Neural progenitor cell (in vitro differentiated cells): ENCODE data around the gene P2RY6. TPM values are rescaled to one million over a fixed set of nuclear protein-coding genes. Genes with fewer than 3 reads are reported as not detected.
A peak's percentile ranks its signal among the peaks of the same experiment; 100 is the strongest.

Experiments used
- DNase-seq: peaks from one replicate; pipeline ENCODE4 v3.0.0-alpha.2; 2016; ENCODE audit warnings: low spot score
- H2AFZ ChIP-seq: fragments of 200-600 bp; sonication (generic); replicated peaks from 2 replicates; pipeline ENCODE4 v1.6.1; 2016; ENCODE audit warnings: antibody characterized with exemption
- H3F3A ChIP-seq: fragments of 200-600 bp; sonication (generic); 2 replicates; pipeline ENCODE4 v1.6.1; 2016; ENCODE audit warnings: antibody characterized with exemption, low read depth
- H3K27ac ChIP-seq: fragments of 200-600 bp; sonication (generic); 2 replicates; pipeline ENCODE4 v1.5.1; 2016; ENCODE audit warnings: mild to moderate bottlenecking
- H3K27me3 ChIP-seq: fragments of 200-600 bp; sonication (generic); 2 replicates; pipeline ENCODE4 v1.6.1; 2016; ENCODE audit warnings: mild to moderate bottlenecking, moderate library complexity
- H3K36me3 ChIP-seq: fragments of 200-600 bp; sonication (generic); 2 replicates; pipeline ENCODE4 v1.5.1; 2016
- H3K4me1 ChIP-seq: fragments of 200-600 bp; sonication (generic); 2 replicates; pipeline ENCODE4 v1.6.1; 2016; ENCODE audit warnings: mixed run types
- H3K4me2 ChIP-seq: fragments of 200-600 bp; sonication (generic); 2 replicates; pipeline ENCODE4 v1.6.1; 2016
- H3K4me3 ChIP-seq: fragments of 200-600 bp; sonication (generic); 2 replicates; pipeline ENCODE4 v1.5.1; 2016
- H3K79me2 ChIP-seq: fragments of 200-600 bp; sonication (generic); 2 replicates; pipeline ENCODE4 v1.6.1; 2016; ENCODE audit warnings: low read depth
- H3K9ac ChIP-seq: fragments of 200-600 bp; sonication (generic); 2 replicates; pipeline ENCODE4 v1.6.1; 2016
- H3K9me3 ChIP-seq: fragments of 200-600 bp; sonication (generic); 2 replicates; pipeline ENCODE4 v1.5.1; 2016; ENCODE audit warnings: low read depth
- H4K20me1 ChIP-seq: fragments of 200-600 bp; sonication (generic); 2 replicates; pipeline ENCODE4 v1.6.1; 2016; ENCODE audit warnings: low read depth
- H3K27ac Mint-ChIP-seq: 3 replicates; pipeline ENCODE4 v1.8.0; 2021; ENCODE audit warnings: mixed read lengths
- H3K27me3 Mint-ChIP-seq: 2 replicates; pipeline ENCODE4 v1.8.0; 2022; ENCODE audit warnings: low read depth, mild to moderate bottlenecking, inconsistent platforms, moderate library complexity, mixed read lengths; ENCODE audit not compliant: insufficient read depth
- H3K36me3 Mint-ChIP-seq: 3 replicates; pipeline ENCODE4 v1.8.0; 2021; ENCODE audit warnings: mixed read lengths
- H3K4me1 Mint-ChIP-seq: 3 replicates; pipeline ENCODE4 v1.8.0; 2021; ENCODE audit warnings: mixed read lengths
- H3K4me3 Mint-ChIP-seq: 3 replicates; pipeline ENCODE4 v1.8.0; 2021; ENCODE audit warnings: mild to moderate bottlenecking, moderate library complexity, mixed read lengths
- H3K9me3 Mint-ChIP-seq: 3 replicates; pipeline ENCODE4 v1.8.0; 2020; ENCODE audit warnings: mixed read lengths
- CTCF ChIP-seq: fragments of 200-600 bp; sonication (generic); IDR thresholded peaks from 2 replicates; pipeline ENCODE4 v1.5.1; 2017; ENCODE audit warnings: antibody characterized with exemption, mild to moderate bottlenecking
- EZH2 ChIP-seq: fragments of 200-600 bp; sonication (generic); IDR thresholded peaks from 2 replicates; pipeline ENCODE4 v1.6.1; 2017; ENCODE audit warnings: antibody characterized with exemption, mild to moderate bottlenecking, moderate library complexity
- EZH2phosphoT487 ChIP-seq: fragments of 200-600 bp; sonication (generic); IDR thresholded peaks from 2 replicates; pipeline ENCODE4 v1.6.1; 2017; ENCODE audit warnings: antibody characterized with exemption
- total RNA-seq: library from RNA; depleted of rRNA; stranded (reverse); fragments of >200 nt; gene quantifications from 2 replicates; pipeline ENCODE4 v1.2.3, GENCODE V29; 2015; ENCODE audit warnings: low replicate concordance

Gene P2RY6
- total RNA-seq, 1 donor from 2014 or later, result not detected

GRCh38 chr11:73290536-73290935, 18.4 kb downstream of the P2RY6 start:
- no peak for TF ChIP-seq EZH2phosphoT487
- TF ChIP-seq CTCF, result no peak
- no peak for TF ChIP-seq EZH2
- no peak for DNase-seq
- Histone ChIP-seq H3K4me3 (no peak overlapping the region), H3K36me3 (no peaks in the 10 kb centered on the region), H3K9me3 (no peaks in the 10 kb centered on the region), H4K20me1 (no peaks in the 10 kb centered on the region), H3K79me2 (no peaks in the 10 kb centered on the region), H3F3A (no peaks in the 10 kb centered on the region), H2AFZ (no peak overlapping the region), H3K4me1 (peaks cover 13% of the 10 kb centered on the region), H3K9ac (no peak overlapping the region), H3K4me2 (no peak overlapping the region), H3K27ac (no peak overlapping the region), H3K27me3 (peaks cover 14% of the 10 kb centered on the region)
- H3K36me3 Mint-ChIP-seq, result no peaks in the 10 kb centered on the region
- H3K4me1 Mint-ChIP-seq, result peaks cover 38% of the 10 kb centered on the region
- H3K4me3 Mint-ChIP-seq, result no peak overlapping the region
- H3K9me3 Mint-ChIP-seq, result no peaks in the 10 kb centered on the region
- H3K27me3 Mint-ChIP-seq, result peaks cover 20% of the 10 kb centered on the region
- H3K27ac Mint-ChIP-seq, result no peak overlapping the region

- Histone ChIP-seq H3K4me3 (no peak overlapping the region), H3K4me1 (peaks cover 13% of the 10 kb centered on the region), H2AFZ (no peak overlapping the region), H3K4me2 (no peak overlapping the region), H3K9ac (no peak overlapping the region), H3K9me3 (no peaks in the 10 kb centered on the region), H3K36me3 (no peaks in the 10 kb centered on the region), H3F3A (no peaks in the 10 kb centered on the region), H3K27me3 (peaks cover 14% of the 10 kb centered on the region), H3K79me2 (no peaks in the 10 kb centered on the region), H3K27ac (no peak overlapping the region), H4K20me1 (no peaks in the 10 kb centered on the region)
- peaks cover 37% of the 10 kb centered on the region for H3K4me1 Mint-ChIP-seq
- no peak for DNase-seq
- H3K27ac Mint-ChIP-seq, result no peak overlapping the region
- no peaks in the 10 kb centered on the region for H3K36me3 Mint-ChIP-seq
- no peaks in the 10 kb centered on the region for H3K9me3 Mint-ChIP-seq
- peaks cover 20% of the 10 kb centered on the region for H3K27me3 Mint-ChIP-seq
- no peak overlapping the region for H3K4me3 Mint-ChIP-seq
- TF ChIP-seq CTCF (no peak), EZH2phosphoT487 (no peak)
These were observed 19.1 kb downstream of the P2RY6 start for GRCh38 chr11:73291196-73291595.

- Mint-ChIP-seq H3K4me3 (peak overlapping the region; percentile 2), H3K27me3 (peaks cover 20% of the 10 kb centered on the region), H3K36me3 (no peaks in the 10 kb centered on the region), H3K9me3 (no peaks in the 10 kb centered on the region), H3K27ac (peak overlapping the region; percentile 48), H3K4me1 (peaks cover 32% of the 10 kb centered on the region)
- Histone ChIP-seq H3K9me3 (no peaks in the 10 kb centered on the region), H4K20me1 (no peaks in the 10 kb centered on the region), H3K9ac (no peak overlapping the region), H3K27ac (no peak overlapping the region), H3K4me2 (peak overlapping the region; percentile 18), H3K4me3 (no peak overlapping the region), H3K79me2 (no peaks in the 10 kb centered on the region), H3K36me3 (no peaks in the 10 kb centered on the region), H3K4me1 (peaks cover 13% of the 10 kb centered on the region), H3K27me3 (peaks cover 14% of the 10 kb centered on the region), H3F3A (no peaks in the 10 kb centered on the region), H2AFZ (no peak overlapping the region)
- TF ChIP-seq EZH2, result no peak
- no peak for TF ChIP-seq EZH2phosphoT487
- no peak for TF ChIP-seq CTCF
- no peak for DNase-seq
These were observed 19.8 kb downstream of the P2RY6 start for GRCh38 chr11:73291781-73292524.
